ENCODE measurements around the gene TBC1D14. TPM values are rescaled to one million over a fixed set of nuclear protein-coding genes. Genes with fewer than 3 reads are reported as not detected.

TBC1D14 gene
- total and polyA plus RNA-seq, 4 donors = 15.1 to 60.1 (median 46.4) TPM

GRCh38 chr4:6941796-6942195 is 32.2 kb downstream of the TBC1D14 start:
- 27 to 39% methylated on average over 4 of the region's 4 CpGs for WGBS, 2 donors
- Histone ChIP-seq H3K9me3 (ENCODE audit: control insufficient read depth in 4 of 4, insufficient read depth in 3 of 4, low read length in 3 of 4) (no peaks in the 10 kb centered on the region), H3K36me3 (ENCODE audit: control insufficient read depth in 4 of 4, insufficient read depth in 4 of 4, low read length in 4 of 4) (peaks cover 0 to 3% (median 0%) of the 10 kb centered on the region in 4 donors), H3K9ac (ENCODE audit: insufficient read depth in 1 of 2, low read length in 2 of 2) (no peak overlapping the region), H3K4me3 (no peak overlapping the region), H3K27ac (ENCODE audit: low read depth in 1 of 2, low read length in 1 of 2) (peak overlapping the region in 1 of 2 donors; percentile 82), H3K4me1 (ENCODE audit: control insufficient read depth in 5 of 5, insufficient read depth in 5 of 5, low read length in 5 of 5) (peaks cover 6 to 23% (median 11%) of the 10 kb centered on the region in 5 donors), H3K27me3 (ENCODE audit: control insufficient read depth in 3 of 3, insufficient read depth in 3 of 3, low read length in 2 of 3) (no peaks in the 10 kb centered on the region)
- DNase-seq = no peak
- no peak for ATAC-seq (ENCODE audit: insufficient read depth, low FRiP score)
- no peak for TF ChIP-seq CTCF (IDR thresholded peaks at IDR 0.05; ENCODE audit: control extremely low read depth, extremely low read depth)

- peak; percentile 49 to 89 (median 76) for DNase-seq
- Histone ChIP-seq H3K9me3 (ENCODE audit: control insufficient read depth in 4 of 4, insufficient read depth in 3 of 4, low read length in 3 of 4) (no peaks in the 10 kb centered on the region), H3K36me3 (ENCODE audit: control insufficient read depth in 4 of 4, insufficient read depth in 4 of 4, low read length in 4 of 4) (peaks cover 0 to 3% (median 0%) of the 10 kb centered on the region in 4 donors), H3K27me3 (ENCODE audit: control insufficient read depth in 3 of 3, insufficient read depth in 3 of 3, low read length in 2 of 3) (no peaks in the 10 kb centered on the region), H3K27ac (ENCODE audit: low read depth in 1 of 2, low read length in 1 of 2) (peak overlapping the region in 1 of 2 donors; percentile 85), H3K4me1 (ENCODE audit: control insufficient read depth in 5 of 5, insufficient read depth in 5 of 5, low read length in 5 of 5) (peaks cover 6 to 22% (median 11%) of the 10 kb centered on the region in 5 donors), H3K4me3 (no peak overlapping the region), H3K9ac (ENCODE audit: insufficient read depth in 1 of 2, low read length in 2 of 2) (no peak overlapping the region)
- ATAC-seq (ENCODE audit: insufficient read depth, low FRiP score) = peak; percentile 81
- no peak for TF ChIP-seq CTCF (IDR thresholded peaks at IDR 0.05; ENCODE audit: control extremely low read depth, extremely low read depth)
- 14 to 27% methylated on average over 7 of the region's 7 CpGs for WGBS, 2 donors
Measured at GRCh38 chr4:6942238-6942800, 32.7 kb downstream of the TBC1D14 start.

GRCh38 chr4:6943012-6943884 is 33.6 kb downstream of the TBC1D14 start:
- H3K27me3 ChIP-seq (ENCODE audit: control insufficient read depth in 3 of 3, insufficient read depth in 3 of 3, low read length in 2 of 3) = no peaks in the 10 kb centered on the region
- 63 to 69% methylated on average over 19 of the region's 19 CpGs for WGBS, 2 donors
- ATAC-seq (ENCODE audit: insufficient read depth, low FRiP score) = no peak
- peaks cover 0 to 3% (median 0%) of the 10 kb centered on the region in 4 donors for H3K36me3 ChIP-seq (ENCODE audit: control insufficient read depth in 4 of 4, insufficient read depth in 4 of 4, low read length in 4 of 4)
- no peak for DNase-seq
- H3K9ac ChIP-seq (ENCODE audit: insufficient read depth in 1 of 2, low read length in 2 of 2) = no peak overlapping the region
- H3K4me3 ChIP-seq = no peak overlapping the region
- peaks cover 6 to 15% (median 11%) of the 10 kb centered on the region in 5 donors for H3K4me1 ChIP-seq (ENCODE audit: control insufficient read depth in 5 of 5, insufficient read depth in 5 of 5, low read length in 5 of 5)
- no peaks in the 10 kb centered on the region for H3K9me3 ChIP-seq (ENCODE audit: control insufficient read depth in 4 of 4, insufficient read depth in 3 of 4, low read length in 3 of 4)
- TF ChIP-seq CTCF (IDR thresholded peaks at IDR 0.05; ENCODE audit: control extremely low read depth, extremely low read depth) = no peak
- peak overlapping the region in 1 of 2 donors; percentile 71 for H3K27ac ChIP-seq (ENCODE audit: low read depth in 1 of 2, low read length in 1 of 2)

All from lung (tissue), 12 donors.